Activated T-cell treated with anti-CD3 and anti-CD28 coated beads, Interleukin-2, amount 50 U/mL, for 48 hours (primary cell): Measurements from ENCODE around the gene APBA3.
A peak's percentile ranks its signal among the peaks of the same experiment; 100 is the strongest.

ENCODE experiments used
- DNase-seq, 2 experiments: peaks; one replicate each; pipeline ENCODE4 v3.0.0-alpha.2; 2020

APBA3 gene, protein sequence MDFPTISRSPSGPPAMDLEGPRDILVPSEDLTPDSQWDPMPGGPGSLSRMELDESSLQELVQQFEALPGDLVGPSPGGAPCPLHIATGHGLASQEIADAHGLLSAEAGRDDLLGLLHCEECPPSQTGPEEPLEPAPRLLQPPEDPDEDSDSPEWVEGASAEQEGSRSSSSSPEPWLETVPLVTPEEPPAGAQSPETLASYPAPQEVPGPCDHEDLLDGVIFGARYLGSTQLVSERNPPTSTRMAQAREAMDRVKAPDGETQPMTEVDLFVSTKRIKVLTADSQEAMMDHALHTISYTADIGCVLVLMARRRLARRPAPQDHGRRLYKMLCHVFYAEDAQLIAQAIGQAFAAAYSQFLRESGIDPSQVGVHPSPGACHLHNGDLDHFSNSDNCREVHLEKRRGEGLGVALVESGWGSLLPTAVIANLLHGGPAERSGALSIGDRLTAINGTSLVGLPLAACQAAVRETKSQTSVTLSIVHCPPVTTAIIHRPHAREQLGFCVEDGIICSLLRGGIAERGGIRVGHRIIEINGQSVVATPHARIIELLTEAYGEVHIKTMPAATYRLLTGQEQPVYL

DNA sequence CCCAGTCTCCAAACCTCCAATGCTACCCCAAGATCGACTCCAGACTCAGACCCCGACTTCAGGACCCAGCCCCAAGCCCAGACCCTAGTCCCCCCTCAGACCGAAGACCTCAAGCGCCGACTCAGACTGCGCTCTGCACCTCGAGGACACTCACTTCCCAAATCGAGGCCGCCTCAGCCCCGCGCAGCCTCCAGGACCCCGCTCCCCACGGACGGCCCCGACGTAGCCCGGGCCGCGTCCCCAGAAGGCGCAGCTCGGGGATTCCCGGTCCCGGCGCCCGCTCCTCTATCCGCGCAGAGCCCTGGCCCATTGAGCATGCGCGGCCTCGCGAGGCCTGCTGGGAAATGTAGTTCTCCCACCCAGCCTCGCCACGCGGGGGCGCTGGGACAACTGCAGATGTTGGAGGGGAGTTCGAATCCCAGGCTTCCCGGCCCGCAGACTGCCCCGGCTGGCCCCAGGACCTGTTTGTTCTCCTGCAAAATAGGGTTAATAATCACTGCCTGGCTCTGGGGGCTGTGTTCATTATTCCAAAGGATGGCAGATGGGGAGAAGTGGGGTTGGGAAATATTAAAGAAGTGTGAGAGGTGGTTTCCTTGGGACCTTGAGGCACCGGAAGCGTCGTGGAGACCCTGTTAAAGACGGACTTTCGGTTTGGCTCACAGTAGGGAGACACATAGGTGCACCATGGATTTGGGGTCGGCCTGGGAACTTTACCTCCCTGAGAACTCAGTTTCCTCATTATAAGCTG lies at the start of gene APBA3:
TSS of gene APBA3 (minus strand) at position 311 of the 748 bp plus-strand sequence. CDS start 1,428 bp downstream, outside the sequence.
- peak; percentile 99 to 100 for DNase-seq

DNA sequence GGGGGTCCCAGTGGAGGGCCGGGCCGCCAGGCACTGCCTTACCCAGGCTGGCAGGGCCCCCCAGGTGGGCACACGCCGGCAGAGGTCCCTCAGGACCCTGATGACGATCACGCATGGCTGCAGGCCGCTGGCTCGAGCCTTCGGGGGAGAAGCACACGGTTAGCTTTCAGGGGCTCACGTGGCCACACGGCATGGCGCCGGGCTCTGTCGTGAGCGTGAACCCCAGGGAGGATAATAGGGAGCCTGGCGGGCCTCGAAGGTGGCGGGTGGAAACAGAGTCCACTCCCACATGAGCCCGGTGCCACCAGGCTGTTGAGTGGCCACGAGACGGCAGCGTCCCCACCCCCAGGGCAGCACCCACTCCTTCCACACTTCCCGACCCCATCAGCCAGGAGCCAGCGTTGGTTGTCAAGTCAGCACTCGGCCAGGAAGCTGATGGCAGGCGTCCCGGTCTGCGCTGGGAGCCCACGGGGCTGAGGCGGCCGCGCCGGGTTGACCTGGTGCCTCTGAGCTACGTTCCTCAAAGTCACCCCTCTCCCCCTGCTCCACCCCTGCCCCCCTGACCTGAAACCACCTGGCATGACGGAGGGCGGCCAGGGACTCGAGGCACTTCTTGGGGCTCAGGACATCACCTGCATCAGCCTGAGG lies 49.3 kb upstream of the APBA3 start:
- DNase-seq: no peak

DNA sequence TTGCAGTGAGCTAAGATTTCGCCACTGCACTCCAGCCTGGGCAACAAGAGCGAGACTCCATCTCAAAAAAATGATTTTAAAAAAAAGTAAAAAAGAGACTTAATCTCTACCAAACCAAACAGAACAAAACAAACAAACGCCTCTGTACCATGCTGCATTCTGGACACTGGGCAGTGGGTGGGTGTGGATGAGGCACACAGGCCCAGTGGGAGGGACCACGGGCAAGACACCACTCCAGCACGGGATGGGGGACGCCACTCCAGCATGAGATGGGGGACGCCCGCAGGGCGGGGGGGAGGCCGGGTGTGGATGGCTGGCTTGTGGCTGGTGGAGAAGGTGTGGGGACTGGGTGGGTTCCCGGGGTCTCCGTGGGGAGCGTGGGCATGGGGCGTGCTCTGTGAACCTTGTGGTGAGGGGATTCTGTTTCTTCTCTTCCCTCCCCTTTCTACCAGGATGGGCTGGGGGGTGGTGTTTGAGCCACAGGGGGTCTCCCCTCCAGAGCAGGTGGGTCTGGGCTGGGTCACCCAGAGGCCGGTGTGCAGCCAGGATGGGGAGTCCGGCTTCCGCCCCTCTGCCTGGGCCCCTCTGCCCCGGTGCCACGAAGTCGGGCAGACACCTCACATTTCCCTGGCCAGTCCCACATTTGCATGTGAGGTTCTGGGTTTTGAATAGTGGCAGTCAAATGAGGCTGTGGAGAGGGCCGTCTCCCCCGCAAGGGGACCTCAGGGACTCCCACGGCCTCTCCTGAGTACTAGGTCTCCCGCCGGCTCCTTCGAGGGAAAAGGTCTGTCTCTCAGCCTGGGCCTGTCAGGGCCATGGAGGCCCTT lies 48.6 kb upstream of the APBA3 start:
- no peak for DNase-seq

DNA sequence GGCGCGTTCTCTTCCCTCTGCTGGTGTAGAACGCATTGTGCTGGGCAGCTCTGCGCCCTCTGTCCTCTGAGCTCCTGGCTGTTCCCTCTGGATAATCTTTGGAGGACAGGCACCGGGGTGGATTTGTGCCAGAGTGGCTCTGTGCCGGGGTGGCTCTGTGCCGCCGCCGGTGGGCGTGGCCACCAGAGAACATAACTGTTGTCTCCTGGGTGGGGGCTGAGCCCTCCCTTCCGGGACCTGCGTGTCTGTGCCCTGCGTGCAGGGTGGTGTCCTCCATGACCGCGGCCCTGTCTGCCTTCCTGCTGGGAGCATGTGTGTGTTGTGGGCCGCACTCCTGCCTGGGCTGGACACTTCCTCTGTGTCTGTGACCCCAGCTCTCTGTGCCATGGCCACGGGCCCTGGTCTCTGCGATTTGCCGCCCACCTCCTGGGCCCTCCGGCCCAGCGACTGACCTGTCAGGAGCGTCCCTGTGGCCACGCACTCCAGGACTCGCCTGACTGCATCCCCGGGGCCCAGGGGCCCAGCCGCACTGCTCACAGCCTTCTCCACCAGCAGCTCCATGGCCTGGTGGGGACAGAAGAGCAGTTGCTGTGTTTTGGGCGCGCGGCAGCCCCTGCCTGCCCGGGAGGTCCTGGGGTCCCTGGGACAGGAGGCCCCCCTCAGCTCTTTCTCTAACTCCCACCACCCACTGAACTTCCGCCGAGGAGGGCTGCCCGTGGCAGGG lies 47.1 kb upstream of the APBA3 start:
- DNase-seq: no peak

DNA sequence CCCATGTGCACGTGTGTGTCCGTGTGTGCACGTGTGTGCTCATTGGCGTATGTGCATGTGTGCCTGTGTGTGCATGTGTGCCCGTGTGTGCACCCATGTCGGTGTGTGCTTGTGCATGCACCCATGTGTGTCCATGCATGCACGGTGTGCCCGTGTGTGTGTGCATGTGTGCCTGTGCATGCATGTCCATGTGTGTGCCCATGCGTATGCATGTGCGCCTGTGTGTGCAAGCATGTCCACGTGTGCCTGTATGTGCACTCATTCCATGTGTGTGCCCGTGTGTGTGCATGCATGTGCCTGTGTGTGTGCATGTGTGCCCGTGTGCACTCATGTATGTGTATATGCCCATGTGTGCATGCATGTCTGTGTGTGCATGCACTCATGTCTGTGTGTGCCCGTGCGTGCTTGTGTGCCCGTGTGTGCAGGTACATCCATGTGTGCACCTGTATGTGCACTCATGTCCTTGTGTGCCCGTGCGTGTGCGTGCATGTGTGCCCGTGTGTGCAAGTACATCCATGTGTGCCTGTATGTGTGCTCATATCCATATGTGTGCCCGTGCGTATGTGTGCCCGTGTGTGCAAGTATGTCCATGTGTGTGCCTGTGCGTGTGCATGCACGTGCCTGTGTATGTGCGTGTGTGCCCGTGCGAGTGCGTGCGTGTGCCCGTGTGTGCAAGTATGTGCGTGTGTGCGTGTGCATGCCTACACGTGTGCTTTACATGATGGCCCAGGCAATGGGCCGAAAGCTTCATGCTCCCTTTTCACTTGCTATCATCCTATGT lies 46.3 kb upstream of the APBA3 start:
- no peak for DNase-seq

DNA sequence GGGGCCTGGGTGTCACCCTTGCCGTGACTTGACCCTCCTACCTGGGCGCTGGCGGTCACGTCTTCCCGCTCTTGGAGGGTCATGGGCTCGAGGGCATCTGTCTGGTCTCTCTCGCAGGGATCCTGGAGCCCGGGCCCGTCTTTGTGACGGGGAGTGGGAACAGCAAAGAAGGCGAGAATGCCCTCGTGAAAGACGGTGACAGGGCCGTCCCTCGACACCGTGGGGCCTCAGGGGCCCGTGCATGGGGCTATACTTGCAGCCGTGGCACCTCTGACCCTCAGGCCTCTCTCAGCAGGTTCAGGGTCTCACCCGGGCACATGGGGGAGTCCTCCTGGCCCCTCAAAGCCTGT lies 45.6 kb upstream of the APBA3 start:
- DNase-seq: no peak

DNA sequence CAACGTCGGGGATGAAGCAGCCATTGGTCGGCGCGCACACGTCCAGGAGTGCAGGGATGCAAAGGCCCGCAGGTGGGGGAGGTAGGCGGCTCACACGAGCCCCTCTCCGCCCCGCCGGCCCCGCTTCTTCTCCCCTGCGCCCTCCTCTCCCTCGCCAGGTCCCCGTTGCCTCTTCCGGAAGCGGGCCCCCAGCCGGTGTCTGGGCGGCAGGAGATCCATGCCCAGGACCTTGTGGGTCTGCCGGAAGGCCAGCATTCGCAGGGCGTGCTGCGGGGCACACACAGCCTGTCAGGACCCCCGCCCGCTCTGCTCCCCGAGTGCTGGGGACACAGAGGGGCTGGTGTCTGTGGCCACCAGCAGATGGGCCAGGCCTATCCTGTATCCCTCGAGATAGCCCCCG lies 44.4 kb upstream of the APBA3 start:
- no peak for DNase-seq

DNA sequence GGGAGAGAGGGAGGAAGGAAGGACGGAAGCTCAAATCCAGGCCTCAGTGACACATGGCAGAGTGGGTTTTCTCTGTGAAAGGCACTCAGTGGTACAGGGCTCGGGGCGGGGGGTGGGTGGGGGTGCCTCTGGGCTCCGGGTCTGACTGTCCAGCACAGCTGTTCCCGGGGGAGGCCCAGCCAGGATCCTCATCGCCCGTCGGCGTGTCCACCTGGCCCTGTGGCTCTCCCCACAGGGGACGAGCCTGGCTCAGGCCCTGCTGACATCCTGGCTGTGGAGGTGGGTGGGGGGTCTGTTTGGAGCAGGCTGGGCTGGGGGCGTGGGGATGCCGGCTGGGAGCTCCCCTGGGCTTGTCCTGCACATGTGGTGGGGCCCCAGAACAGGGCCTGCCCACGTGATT lies 42.9 kb upstream of the APBA3 start:
- DNase-seq: no peak

DNA sequence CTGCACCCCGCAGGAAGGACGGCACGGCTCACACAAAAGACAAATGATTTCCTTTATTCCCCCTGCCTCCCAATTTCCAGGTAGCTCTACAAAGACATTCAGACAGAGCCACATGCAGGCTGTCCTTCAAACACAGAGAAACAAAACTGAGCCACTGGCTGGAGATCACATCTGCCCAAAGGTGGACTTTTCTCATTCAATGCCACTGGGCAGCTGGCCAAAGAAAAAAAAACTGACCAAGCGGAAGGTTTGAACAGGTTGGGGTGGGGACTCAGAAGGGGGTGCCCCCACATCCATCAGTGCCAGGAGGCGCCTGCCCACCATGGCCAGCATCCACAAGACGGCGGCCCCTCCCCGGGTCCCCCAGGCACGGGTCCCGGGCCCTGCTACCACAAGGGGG lies 42.5 kb upstream of the APBA3 start:
- DNase-seq: no peak

DNA sequence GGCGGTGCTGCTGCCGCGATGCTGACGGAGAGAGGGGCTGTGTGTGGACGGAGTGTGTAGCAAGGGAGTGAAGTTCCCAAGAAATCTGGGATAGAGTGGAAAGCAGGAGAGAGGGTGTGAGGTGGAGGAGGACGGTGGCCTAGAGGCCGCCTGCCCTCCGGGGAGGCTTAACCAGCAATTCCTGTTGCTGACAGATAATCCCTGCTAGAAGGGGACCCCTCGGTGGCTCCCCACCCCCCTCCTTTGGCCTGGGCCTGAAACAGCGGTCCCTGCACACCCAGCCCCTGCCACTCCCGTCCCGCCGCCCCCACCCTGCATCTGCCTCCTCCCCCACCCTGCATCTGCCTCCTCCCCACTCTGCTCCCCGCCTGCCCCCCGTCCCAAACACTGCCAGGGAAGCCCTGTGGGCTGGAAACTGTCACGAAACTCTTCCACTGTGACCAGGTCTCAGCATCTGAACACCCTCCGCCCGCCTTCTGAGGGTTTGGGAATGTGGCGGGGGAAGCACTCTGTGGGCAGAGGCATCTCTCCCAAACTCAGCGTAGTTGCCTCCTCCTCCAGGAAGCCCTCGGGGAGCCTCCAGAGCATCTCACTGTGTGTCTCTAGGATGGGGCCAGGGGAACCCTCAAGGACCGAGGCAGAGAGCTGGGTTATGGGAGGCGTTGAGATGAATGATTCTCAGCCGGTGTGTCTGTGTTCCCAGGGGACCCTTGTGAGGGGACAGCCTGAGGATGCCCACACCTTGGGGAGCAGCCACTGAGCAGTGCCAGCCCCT lies 41.8 kb upstream of the APBA3 start:
- DNase-seq: no peak

DNA sequence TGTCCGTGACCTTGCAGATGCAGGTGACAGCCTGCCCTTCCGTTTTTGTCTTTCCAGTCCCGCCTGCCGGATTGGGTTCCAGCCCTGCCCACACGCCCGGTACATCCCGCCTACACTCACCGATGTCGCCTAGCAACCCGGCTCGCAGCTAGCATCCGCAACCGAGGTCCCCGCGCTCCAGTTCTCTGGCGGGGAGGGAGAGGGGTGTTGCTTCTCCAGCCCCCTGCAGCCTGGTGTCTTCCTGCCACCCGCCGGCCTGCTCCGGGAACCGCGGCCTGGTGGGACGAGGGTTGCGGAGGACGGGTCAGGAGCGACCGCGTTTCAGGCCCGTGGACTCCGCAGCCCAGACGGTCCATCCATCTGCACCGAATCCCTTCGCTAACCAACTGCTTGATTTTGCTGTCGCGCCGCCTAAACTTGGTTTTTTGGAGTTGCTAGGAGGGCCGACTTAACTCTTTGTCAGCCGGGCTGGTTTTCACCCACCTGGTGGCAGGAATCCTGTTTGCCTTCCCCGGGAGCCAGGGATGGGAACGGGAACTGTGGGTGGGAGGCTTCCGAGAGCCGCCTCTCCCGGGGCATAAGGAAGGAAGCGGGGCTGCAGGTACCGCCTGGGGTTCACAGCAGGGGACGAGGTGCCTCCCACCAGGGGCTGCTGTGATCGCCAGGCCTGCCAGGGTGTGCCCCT lies 40.1 kb upstream of the APBA3 start:
- peak; percentile 59 to 75 for DNase-seq

DNA sequence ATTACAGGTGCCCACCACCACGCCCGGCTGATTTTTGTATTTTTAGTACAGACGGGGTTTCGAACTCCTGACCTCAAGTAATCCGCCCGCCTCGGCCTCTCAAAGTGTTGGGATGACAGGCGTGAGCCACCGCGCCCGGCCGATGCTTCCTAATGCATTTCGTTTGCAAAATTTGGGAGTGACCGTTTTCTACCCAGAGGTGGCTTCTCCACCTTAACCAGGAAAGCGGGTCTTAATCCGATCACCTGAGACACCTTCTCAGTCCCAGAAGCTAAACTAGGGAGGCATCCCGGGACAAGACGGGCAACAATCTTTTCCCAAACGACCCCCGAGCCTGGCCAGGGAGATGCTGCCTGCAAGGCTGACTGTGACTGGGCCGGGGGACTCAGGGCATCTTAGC lies 39.5 kb upstream of the APBA3 start:
- no peak for DNase-seq

DNA sequence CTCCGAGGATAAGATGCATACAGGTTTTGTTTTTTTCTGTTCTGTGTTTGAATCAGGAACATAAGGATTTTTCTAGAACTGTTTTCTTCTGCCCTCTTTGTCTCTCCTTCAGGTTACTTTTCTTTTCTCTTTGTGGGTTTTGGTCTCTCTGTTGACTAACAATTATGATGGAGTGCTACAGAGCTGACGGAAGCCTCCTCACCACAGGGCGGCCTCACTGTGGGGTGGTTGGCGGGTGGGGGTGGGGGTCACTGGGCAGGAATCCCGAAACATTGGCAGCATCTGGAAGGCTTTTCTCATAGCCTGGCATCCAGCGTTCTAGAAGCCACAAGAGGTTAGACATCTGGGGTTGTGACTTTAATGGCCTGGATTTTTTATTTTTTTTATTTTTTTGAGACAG lies 36.6 kb upstream of the APBA3 start:
- DNase-seq: no peak

DNA sequence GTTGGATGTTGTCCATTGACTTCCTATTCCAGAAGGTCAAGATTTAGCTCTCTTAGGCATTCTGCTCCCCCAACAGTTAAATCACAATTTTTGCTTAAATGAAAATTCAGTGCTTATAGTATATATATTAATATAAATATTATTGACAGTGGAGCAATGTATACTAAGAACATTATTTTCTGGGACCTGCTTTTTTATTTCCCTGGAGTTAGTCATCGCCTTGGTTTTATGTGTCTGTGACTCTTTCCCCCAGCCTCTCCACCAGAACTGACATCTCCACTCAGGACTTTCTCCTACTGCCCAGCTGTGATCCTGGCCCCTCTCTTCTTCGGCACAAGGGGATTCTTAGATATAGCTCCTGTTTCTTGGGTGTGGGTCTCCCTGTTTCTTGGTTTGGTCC lies 34.9 kb upstream of the APBA3 start:
- DNase-seq: no peak

DNA sequence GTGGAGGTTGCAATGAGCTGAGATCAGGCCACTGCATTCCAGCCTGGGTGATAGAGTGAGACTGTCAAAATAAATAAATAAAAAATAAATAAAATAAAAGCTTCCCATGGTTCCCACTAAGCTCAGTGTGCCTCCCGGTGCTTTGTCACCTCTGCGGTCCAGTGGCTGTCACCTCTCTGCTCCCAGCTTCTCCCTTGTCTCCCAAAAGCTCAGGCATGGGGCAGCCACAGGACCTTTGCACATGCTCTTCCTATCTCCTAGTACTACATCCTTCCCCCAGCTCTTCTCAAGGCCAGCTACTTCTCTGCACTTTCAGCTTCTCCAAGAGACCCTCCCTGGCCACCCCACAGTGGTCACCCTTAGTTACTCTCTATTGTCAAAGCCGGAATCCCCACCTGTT lies 32.3 kb upstream of the APBA3 start:
- DNase-seq: no peak

DNA sequence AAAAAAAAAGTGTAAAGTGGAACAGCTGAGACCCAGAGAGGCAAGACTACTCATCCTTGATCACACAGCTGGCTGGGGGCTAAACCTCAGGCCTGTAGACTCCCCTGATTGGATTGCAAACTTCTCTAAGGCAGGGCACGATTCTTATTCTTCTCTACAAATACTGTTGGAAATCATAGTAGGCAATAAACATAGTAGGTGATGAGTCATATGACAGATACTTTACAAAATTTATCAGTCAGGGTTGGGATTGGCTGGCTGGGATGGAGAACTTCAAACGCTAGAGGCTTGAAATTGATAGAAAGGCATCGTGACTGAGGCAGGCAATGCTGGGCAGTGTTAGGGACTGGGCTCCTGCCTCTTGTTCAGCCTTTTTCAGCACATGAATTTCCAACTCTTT lies 30.6 kb upstream of the APBA3 start:
- DNase-seq: no peak

DNA sequence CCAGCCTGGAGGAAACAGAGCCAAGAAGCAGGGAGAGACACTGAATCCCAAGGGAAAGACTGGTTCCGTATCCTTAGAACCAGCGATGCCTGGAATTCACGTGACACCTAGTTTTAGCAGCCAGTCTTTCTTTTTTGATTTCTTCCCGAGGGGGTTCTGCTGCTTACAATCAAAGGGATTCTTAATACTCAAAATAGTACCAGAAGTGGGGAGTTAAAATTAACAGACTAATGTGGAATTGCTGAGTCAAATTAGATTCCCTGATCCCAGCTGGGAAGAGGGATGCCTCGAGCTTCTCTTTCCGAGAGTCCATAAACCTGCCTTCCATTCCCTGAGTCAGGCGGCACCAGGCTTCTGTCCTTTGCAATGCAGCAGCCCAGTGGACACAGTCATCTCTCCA lies 29.4 kb upstream of the APBA3 start:
- DNase-seq: no peak

DNA sequence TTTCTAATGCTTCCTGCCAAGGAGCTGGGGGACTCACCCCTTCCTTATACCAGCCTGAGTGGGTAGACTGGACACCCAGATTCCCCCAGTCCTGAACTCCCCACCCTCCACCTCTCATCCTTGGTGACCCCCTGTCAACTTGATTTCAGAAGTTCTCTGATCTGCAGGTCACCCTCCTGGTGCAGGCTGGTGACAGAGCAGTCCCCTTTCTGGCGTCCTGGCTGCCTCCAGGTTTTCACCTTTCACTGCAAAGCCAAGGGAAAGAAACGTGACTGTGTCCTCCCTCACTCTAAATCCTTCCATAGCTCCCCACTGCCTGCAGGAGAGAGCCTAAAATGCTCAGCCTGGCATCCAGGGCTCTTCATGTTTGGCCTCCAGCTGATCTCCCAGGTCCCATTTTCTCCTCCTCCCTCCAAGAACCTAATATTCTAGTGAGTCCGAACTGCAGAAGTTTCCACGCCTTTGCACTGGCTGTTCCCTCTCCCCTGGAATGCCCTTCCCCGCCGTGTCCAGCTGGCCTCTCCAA lies 28.8 kb upstream of the APBA3 start:
- DNase-seq: no peak

DNA sequence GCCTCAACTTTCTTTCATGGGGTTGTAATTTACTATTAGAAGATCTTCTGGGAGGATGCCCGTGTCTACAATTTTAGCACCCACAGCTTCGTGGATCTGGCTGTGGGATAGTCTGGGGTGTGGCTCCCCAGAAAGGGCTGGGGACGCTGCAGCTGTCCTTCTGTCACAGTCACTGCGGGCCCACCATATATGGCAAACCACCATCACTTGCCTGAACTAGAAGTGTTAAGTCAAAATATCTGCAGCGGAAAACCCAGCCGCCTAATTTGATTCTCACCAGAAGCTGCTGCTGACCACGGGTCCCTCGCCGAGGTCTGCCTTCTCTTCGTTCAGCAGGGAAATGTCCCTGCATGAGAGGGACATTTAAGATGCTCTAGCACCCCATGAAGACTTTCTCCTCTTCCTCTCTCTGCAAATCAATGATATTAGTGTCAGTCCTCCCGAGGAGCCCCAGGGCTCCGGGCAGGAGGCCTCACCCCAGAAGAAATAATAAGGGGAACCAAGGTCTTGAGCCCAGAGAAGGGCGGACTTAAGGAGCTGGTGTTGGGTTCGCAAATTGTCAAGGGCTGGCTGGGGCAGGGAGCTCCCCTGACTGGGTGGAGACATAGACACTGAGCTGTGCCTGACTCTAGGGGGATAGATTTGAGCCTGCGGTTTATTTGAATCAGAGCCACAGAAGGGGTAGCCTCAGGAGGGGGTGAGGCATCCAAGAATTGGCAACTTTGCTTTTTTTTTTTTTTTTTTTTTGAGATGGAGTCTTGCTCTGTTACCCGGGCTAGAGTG lies 27.7 kb upstream of the APBA3 start:
- DNase-seq: no peak
